Kidney epithelial cell (primary cell): Measurements from ENCODE around the gene SGSM2. TPM values are rescaled to one million over a fixed set of nuclear protein-coding genes. Genes with fewer than 3 reads are reported as not detected.

Source experiments
- DNase-seq: peaks from one replicate; pipeline ENCODE4 v3.0.0-alpha.2; 2010; ENCODE audit warnings: low read depth
- H3K27me3 ChIP-seq: 2 replicates; pipeline ENCODE4 v1.6.0; 2011; ENCODE audit warnings: low read length; ENCODE audit not compliant: control insufficient read depth, insufficient read depth
- H3K36me3 ChIP-seq: 2 replicates; pipeline ENCODE4 v1.5.1; 2011; ENCODE audit warnings: low read length; ENCODE audit not compliant: control insufficient read depth, insufficient read depth
- H3K4me3 ChIP-seq: 2 replicates; pipeline ENCODE4 v1.5.1; 2011; ENCODE audit warnings: low read depth, mild to moderate bottlenecking, control low read depth, low read length
- CTCF ChIP-seq: IDR thresholded peaks from 2 replicates; pipeline ENCODE4 v1.5.1; 2011; ENCODE audit warnings: mild to moderate bottlenecking, moderate library complexity, low read length, control low read depth, inconsistent platforms; ENCODE audit not compliant: insufficient read depth, poor library complexity, severe bottlenecking
- total RNA-seq: library from RNA; depleted of rRNA; stranded (reverse); fragments of >200 nt; gene quantifications from 2 replicates; pipeline ENCODE4 v1.2.3, GENCODE V29; 2015

The SGSM2 gene
- total RNA-seq, 1 donor from 2014 or later, result 24.7 TPM

GRCh38 chr17:2398182-2398581 lies 60.9 kb downstream of the SGSM2 start:
- Histone ChIP-seq H3K36me3 (no peaks in the 10 kb centered on the region), H3K4me3 (no peak overlapping the region), H3K27me3 (no peaks in the 10 kb centered on the region)
- no peak for DNase-seq
- TF ChIP-seq CTCF, result no peak

GRCh38 chr17:2398655-2399571 lies 61.6 kb downstream of the SGSM2 start:
- no peak for TF ChIP-seq CTCF
- Histone ChIP-seq H3K27me3 (no peaks in the 10 kb centered on the region), H3K4me3 (peak overlapping the region; percentile 53), H3K36me3 (no peaks in the 10 kb centered on the region)
- no peak for DNase-seq

- Histone ChIP-seq H3K4me3 (peak overlapping the region; percentile 87), H3K27me3 (no peaks in the 10 kb centered on the region), H3K36me3 (no peaks in the 10 kb centered on the region)
- no peak for TF ChIP-seq CTCF
- DNase-seq, result no peak
Measured at GRCh38 chr17:2399572-2400473, 62.5 kb downstream of the SGSM2 start.

- no peaks in the 10 kb centered on the region for H3K36me3 ChIP-seq
- no peak for DNase-seq
- H3K27me3 ChIP-seq, result no peaks in the 10 kb centered on the region
- peak overlapping the region; percentile 87 for H3K4me3 ChIP-seq
- TF ChIP-seq CTCF, result no peak
Measured at GRCh38 chr17:2400474-2400866, 63.2 kb downstream of the SGSM2 start.

- Histone ChIP-seq H3K27me3 (no peaks in the 10 kb centered on the region), H3K36me3 (no peaks in the 10 kb centered on the region), H3K4me3 (peak within 1 kb of the TSS; percentile 87)
- no peak for DNase-seq
- no peak for TF ChIP-seq CTCF
Measured at GRCh38 chr17:2400877-2401425, 63.6 kb downstream of the SGSM2 start, which contains the start of gene MNT. MNT (minus strand) TSS chr17:2401060; CDS start chr17:2400712, 348 bp downstream.
